Thyroid gland (tissue), 4 donors: ENCODE data around the gene UBAC1.

Experiments used
- POLR2A ChIP-seq, 2 donors: fragments of 450-650 bp; IDR thresholded peaks; one replicate each; pipeline ENCODE4 v1.6.1; 2017; ENCODE audit warnings: antibody characterized with exemption in 2 of 2, mild to moderate bottlenecking in 2 of 2, moderate library complexity in 1 of 2
- TF ChIP-seq, protein P1 (sequence below), 6 experiments: fragments of 200-600 bp in 3 of 6; fragments of 450-650 bp in 3 of 6; sonication (generic) in 3 of 6; IDR thresholded peaks; one replicate each; pipeline ENCODE4 v1.5.1; 2016 to 2019; ENCODE audit warnings: antibody characterized with exemption in 6 of 6, mild to moderate bottlenecking in 2 of 6, inconsistent platforms in 1 of 6, moderate library complexity in 1 of 6

- TF ChIP-seq, protein P1, sequence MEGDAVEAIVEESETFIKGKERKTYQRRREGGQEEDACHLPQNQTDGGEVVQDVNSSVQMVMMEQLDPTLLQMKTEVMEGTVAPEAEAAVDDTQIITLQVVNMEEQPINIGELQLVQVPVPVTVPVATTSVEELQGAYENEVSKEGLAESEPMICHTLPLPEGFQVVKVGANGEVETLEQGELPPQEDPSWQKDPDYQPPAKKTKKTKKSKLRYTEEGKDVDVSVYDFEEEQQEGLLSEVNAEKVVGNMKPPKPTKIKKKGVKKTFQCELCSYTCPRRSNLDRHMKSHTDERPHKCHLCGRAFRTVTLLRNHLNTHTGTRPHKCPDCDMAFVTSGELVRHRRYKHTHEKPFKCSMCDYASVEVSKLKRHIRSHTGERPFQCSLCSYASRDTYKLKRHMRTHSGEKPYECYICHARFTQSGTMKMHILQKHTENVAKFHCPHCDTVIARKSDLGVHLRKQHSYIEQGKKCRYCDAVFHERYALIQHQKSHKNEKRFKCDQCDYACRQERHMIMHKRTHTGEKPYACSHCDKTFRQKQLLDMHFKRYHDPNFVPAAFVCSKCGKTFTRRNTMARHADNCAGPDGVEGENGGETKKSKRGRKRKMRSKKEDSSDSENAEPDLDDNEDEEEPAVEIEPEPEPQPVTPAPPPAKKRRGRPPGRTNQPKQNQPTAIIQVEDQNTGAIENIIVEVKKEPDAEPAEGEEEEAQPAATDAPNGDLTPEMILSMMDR (IDR thresholded peaks at IDR 0.05) = no peak
- TF ChIP-seq POLR2A (IDR thresholded peaks at IDR 0.05) = no peak
Observed at GRCh38 chr9:135924628-135925338, 36.4 kb downstream of the UBAC1 start.
